SK-MEL-5 (cell line): Measurements from ENCODE around the gene RER1. TPM values are rescaled to one million over a fixed set of nuclear protein-coding genes. Genes with fewer than 3 reads are reported as not detected.

Experiments used
- DNase-seq: peaks from one replicate; pipeline ENCODE4 v3.0.0-alpha.2; 2016; ENCODE audit warnings: low read depth, low spot score
- in situ Hi-C: cut with HindIII; loops from 2 replicates; pipeline ENCODE4 v1.10.0; 2016; ENCODE audit warnings: low sequenced_read_pairs, high pct_unique_total_duplicates, low pct_unique_long_range_greater_than_20kb
- total RNA-seq: library from RNA; depleted of rRNA; stranded (reverse); fragments of >200 nt; shearing (Covaris generic); gene quantifications from 2 replicates; pipeline ENCODE4 v1.2.3, GENCODE V29; 2014

The RER1 gene
- total RNA-seq, 1 experiment from 2014 or later = 178 TPM

GRCh38 chr1:2382621-2383361 is 8.8 kb upstream of the RER1 start:
- peak; percentile 46 for DNase-seq
- in situ Hi-C loops = no loop called here

DNA sequence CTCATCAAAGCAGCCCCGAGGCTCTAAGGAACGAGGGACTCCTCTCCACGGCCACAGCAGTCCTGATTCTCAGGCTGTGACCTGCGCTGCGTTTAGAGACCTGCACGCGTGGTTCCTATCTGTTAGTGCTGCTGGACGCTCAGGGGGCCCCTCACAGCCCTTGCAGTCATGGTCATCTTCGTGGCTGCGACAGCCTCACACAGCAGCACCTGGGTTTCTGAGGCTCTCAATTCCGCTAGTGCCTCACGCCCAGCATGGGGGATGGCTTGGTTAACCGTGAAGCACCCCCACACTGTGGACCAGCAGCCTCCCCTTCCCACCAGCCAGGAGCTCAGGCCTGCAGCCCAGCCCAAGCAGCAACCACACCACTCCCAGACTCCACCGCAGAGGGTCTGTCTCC is 8.1 kb upstream of the RER1 start:
- DNase-seq = no peak

DNA sequence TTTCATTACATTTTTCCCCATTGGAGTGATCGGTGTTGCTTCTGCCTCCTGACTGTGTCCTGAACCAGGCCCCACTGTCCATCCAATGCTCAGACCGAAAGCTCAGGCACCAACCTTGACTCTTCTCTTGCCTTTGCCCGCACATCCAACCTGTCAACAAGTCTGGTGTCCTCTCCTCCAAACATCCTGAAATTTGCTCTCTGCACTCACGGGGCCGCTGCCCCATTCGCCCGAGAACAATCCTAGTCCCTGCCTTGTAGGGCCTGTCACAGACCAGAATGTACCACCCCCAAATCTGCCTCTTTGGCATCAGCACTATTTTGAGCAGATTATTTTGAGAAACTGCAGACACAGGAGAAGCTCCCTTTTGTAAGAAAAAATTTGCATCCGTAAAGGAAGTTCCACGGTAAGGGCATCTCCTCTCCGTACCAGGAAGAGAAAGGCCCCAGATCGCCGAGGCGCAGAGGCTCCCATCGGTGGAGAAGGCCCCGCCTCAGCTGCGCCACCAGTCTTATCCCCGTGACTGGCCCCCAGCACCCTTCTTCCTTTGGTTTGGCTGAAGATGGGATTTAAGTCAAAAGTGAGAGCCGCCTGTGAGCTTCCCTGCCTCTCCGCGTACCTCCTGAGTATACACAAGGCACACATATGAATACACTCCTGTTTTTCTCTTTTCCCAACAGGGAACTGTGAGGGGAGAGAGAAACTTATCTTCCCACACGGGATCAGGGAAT is 7.3 kb upstream of the RER1 start:
- in situ Hi-C loops = no loop called here
- no peak for DNase-seq

More for the DNA sequence above, 8.1 kb upstream of the RER1 start:
- in situ Hi-C loops = no loop called here

DNA sequence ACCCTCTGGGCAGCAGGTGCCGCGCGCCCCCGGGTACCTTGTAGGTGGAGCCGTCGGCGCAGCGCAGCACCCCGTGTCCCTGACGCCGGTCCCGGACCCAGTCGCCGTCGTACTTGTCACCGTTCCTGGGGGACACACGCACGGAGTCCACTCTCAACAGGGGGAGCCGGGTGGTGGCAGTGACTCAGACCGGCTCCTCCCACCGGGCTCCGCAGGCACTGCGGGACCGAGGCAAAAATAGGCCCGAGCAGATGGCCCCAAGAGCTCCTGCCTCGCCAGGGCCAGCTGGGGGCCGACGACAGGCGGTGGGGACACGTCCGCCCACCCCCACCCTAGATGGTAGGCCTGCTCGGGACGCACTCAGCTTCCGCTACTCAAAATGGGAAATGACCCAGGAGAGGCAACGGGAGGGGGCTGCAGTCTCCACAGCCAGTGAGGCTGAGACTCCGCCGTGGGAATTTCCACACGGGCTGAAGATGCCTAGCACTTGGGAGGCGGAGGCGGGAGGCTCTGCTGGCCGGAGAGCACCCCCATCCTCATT is 6.6 kb upstream of the RER1 start:
- no peak for DNase-seq
- in situ Hi-C loops = no loop called here

DNA sequence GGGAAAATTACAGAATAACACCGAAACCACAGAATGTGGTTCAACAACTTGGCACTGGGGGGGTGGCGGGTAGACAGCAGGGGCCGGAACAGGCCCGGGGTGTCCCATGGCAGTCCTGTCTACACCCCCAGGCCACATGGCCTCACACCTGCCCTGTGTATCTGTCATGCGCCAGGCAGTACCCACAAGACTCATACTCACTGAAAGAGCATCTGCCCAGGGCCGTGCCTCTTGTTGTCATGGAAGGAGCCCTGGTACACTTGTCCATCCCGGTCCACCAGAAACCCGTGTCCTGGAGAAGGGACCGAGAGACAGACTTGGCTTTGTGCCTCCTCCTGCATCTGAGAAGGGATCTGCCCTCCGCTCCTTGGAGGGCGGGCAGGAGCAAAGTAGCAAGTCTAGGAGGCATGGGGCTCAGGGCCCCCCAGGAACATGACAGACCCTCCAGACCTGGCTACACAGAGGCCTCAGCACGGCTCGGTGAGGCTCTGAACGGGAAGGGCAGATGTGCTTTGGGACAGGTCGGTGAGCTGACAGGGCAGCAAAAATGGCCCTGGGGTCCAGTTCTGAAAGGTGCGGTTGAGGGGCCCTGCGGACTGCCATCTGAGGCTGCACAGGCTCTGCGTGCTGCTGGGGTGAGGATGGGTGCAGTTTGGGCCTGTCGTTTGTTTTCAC is 5.9 kb upstream of the RER1 start:
- in situ Hi-C loops = no loop called here
- no peak for DNase-seq

- no peak for DNase-seq
- in situ Hi-C loops = no loop called here
These were observed 4.7 kb upstream of the RER1 start for GRCh38 chr1:2386636-2387611.

DNA sequence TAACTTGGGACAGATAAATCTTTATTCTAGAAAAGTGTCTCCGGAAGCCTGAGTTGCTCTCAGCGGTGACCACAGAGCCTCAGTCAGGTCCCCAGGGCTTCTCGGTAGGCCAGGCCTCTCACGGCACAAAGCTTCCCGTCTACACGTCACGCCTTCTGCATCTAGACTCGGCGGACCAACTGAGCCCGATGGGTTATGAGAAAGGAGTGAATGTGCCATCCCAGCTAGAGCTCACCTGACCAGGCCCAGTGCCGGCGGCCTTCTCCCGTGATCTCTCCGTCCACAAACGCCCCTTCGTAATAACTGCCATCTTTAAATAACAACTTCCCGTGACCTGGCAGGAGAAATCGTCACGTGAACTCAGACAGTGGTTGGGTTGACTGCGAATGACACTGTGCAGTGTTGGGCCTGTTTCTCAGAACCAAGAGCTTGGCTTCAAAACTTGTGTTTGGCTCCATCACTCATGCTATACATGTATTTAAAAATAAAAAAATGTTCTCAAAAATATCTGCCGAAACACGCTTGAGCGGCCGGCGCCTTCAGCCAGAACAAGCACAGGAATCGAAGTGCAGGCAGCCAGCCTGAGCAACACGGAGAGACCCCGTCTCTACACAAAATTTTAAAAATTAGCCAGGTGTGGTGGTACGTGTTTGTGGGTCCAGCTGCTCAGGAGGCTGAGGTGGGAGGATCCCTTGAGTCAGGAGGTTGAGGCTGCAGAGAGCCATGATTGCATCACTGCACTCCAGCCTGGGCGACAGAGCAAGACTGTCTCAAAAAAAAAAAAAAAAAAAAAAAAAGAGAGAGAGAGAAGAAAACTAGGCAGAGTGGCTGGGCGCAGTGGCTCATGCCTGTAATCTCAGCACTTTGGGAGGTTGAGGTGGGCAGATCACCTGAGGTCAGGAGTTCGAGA is 3.4 kb upstream of the RER1 start:
- peak; percentile 94 for DNase-seq
- in situ Hi-C loops = no loop called here

DNA sequence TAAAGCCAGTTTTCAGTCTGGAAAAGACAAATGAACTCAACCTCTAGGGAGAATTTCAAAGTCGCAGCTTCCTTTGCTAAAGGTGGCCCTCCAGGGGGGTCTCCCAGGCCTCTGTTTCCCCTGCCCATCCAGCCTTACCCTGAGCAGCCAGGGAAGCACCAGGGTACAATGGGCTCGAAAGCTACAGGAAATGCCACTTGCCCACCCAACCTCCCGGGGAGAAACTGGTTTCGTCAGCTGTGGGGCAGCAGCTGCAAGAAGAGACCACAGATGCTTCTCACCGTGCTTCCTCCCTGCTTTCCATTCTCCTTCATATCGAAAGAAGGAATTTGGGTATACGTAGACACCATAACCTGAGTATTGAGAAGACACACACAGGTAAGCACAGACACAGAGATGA is 2.0 kb upstream of the RER1 start:
- in situ Hi-C loops = no loop called here
- no peak for DNase-seq

DNA sequence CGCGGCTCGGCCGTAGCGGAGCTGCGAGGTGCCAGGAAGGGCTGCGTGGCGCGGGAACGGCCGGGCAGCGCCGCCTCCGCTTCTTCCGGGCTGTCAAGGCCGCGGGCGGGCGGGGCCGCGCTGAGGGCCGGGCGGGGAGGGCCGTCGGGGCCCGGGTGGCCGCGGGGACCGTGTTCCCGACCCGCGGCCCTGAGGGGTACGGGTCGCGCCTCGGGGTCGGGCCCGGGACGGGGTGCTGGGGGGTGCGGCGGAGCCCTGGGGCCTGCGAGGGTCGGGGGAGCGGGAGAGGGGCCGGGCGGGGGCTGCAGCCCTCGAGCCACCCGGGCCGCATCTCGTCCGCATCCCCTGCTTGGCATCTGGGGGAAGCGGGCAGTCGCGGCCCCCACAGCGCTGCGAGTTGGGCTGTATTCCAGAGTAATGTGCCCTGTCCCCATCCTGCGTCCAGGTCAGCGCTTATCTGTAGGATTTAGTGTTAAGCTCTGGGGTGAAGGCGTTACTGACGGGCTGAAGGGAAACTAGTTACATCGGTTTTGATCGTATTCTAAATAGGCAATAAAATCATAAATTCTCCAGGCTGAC is 379 bp downstream of the RER1 start:
- in situ Hi-C loops = no loop called here
- DNase-seq = no peak

- no peak for DNase-seq
- in situ Hi-C loops = no loop called here
These were observed 1.0 kb downstream of the RER1 start for GRCh38 chr1:2392686-2393085.

DNA sequence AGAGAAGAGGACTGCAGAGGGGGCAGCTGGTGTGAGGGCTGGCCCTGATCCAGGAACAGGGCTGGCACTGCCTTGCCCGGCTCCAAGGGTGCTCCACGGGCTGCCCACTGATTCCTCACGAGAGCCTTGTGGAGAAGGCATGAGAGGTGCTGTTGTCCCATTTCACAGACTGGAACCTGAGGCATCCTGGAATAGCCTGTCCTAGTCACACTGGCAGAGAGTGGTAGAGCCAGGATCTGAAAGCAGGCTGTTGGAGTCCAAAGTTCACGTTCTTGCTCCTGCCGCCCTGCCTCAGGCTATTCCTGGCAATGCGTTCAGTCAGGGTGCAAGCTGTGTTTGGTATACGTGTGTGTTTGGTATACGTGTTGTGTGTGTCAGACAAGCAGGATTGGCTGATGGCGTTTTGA is 1.8 kb downstream of the RER1 start:
- no peak for DNase-seq
- in situ Hi-C loops = no loop called here

DNA sequence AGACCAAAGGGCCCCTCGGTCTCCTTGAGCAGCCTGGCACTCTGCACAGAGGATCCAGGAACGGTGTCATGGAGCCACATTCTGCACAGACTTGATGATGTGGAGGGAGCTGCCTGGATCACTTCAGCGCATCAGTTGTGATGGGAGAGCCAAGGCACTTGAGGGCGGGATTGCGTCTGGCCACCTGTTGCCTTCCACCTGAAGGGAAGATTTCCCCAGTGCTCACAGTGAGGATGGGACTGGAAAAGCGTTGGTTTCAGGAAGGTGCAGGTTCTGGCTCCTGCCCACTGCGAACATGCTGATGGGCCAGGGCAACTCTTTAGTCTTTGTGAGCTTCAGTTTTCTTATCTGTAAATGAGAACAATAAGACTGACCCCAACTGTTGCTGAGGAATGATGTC is 2.6 kb downstream of the RER1 start:
- DNase-seq = no peak
- in situ Hi-C loops = no loop called here

DNA sequence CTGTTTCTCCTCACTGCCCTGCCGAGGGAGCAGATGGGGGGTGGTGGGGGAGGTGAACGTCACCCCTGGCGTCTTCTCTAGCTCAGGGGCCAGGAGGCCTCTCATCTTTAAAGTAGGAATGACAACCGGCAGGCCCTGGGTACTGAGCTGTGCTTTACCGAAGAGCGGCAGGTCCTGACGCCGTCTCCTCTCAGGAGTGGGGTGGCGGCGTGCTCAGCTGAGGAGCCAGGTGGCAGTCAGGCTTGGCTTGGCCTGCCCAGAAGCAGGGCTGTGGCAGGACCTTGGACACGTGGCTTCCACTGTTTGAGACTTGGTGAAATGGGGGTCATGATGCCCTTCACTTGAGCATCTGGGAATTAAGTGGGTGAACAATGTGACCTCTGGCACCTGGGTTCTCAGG is 3.1 kb downstream of the RER1 start:
- in situ Hi-C loops = no loop called here
- no peak for DNase-seq

DNA sequence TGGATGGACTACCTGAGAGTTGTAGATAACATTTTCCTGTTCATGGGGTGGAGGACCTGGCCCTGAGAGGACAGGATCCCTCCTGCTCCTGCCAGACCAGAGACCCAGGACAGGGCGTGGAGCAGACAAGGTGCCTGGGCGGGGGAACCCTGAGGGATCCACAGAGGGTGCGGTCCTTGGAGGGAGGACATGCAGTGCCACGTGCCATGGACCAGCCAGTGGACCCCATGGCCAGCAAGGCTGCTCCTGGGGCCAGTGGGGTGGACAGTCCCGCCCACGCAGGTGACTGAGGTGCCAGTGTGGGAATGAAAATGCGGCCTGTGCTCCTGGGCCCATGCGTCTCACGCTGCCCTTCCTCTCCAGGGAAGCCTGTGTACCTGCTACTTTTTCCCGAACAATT is 3.6 kb downstream of the RER1 start:
- in situ Hi-C loops = no loop called here
- no peak for DNase-seq

- DNase-seq = no peak
- in situ Hi-C loops = no loop called here
These were observed 4.4 kb downstream of the RER1 start for GRCh38 chr1:2396059-2396458.

GRCh38 chr1:2396476-2396875 is 4.8 kb downstream of the RER1 start:
- DNase-seq = no peak
- in situ Hi-C loops = no loop called here
